OCI-LY3 (cell line): Measurements from ENCODE around the gene PARD3.

Experiments
- H2AFZ ChIP-seq: fragments of 200-600, 300-600 bp; shearing (Covaris generic); 2 replicates; pipeline ENCODE4 v1.6.0; 2014; ENCODE audit warnings: antibody characterized with exemption, low read depth, low read length
- H3K27ac ChIP-seq: fragments of 200-600, 300-600 bp; sonication (generic); 2 replicates; pipeline ENCODE4 v1.5.1; 2014; ENCODE audit warnings: mild to moderate bottlenecking, low read length, moderate library complexity, mixed read lengths
- H3K27me3 ChIP-seq: fragments of 200-600, 300-600 bp; sonication (generic); 2 replicates; pipeline ENCODE4 v1.6.1; 2014; ENCODE audit warnings: low read depth, low read length, mixed read lengths
- H3K36me3 ChIP-seq: fragments of 200-600, 300-600 bp; sonication (generic); replicated peaks from 2 replicates; pipeline ENCODE3; 2014; ENCODE audit warnings: low read depth, low read length, mixed read lengths
- H3K4me1 ChIP-seq: fragments of 300-600, 200-600 bp; sonication (generic); 2 replicates; pipeline ENCODE4 v1.6.1; 2014; ENCODE audit warnings: low read length, mixed read lengths
- H3K4me2 ChIP-seq: fragments of 200-600, 300-600 bp; sonication (generic); 2 replicates; pipeline ENCODE4 v1.6.1; 2014; ENCODE audit warnings: low read length, mixed read lengths
- H3K4me3 ChIP-seq: fragments of 300-600, 200-600 bp; sonication (generic); 2 replicates; pipeline ENCODE4 v1.5.1; 2014; ENCODE audit warnings: antibody characterized with exemption, mild to moderate bottlenecking, low read length, moderate library complexity
- H3K79me2 ChIP-seq: fragments of 300-600, 200-600 bp; shearing (Covaris generic); 2 replicates; pipeline ENCODE4 v1.6.1; 2014; ENCODE audit warnings: mild to moderate bottlenecking, low read length, mixed read lengths
- H3K9ac ChIP-seq: fragments of 300-600, 200-600 bp; shearing (Covaris generic); 2 replicates; pipeline ENCODE4 v1.6.0; 2014; ENCODE audit warnings: mild to moderate bottlenecking, low read length, moderate library complexity
- H3K9me3 ChIP-seq: fragments of 200-600, 300-600 bp; shearing (Covaris generic); 2 replicates; pipeline ENCODE4 v1.6.1; 2014; ENCODE audit warnings: low read length, mixed read lengths; ENCODE audit not compliant: insufficient read depth
- H4K20me1 ChIP-seq: fragments of 200-600, 300-600 bp; sonication (generic); 2 replicates; pipeline ENCODE4 v1.6.1; 2016; ENCODE audit warnings: low read length, mixed read lengths; ENCODE audit not compliant: insufficient read depth
- CTCF ChIP-seq: fragments of 200-600, 300-600 bp; sonication (generic); IDR thresholded peaks from 2 replicates; pipeline ENCODE4 v1.5.1; 2014; ENCODE audit warnings: antibody characterized with exemption, low read length, low read depth
- EZH2phosphoT487 ChIP-seq: fragments of 200-600 bp; shearing (Covaris generic); IDR thresholded peaks from 2 replicates; pipeline ENCODE4 v1.6.1; 2018; ENCODE audit warnings: antibody characterized with exemption, mixed run types, low read depth

PARD3 gene

GRCh38 chr10:34464591-34464990, 350.5 kb downstream of the PARD3 start:
- Histone ChIP-seq H3K9me3 (no peaks in the 10 kb centered on the region), H3K36me3 (no peaks in the 10 kb centered on the region), H2AFZ (no peak overlapping the region), H3K27me3 (no peaks in the 10 kb centered on the region), H3K9ac (no peak overlapping the region), H3K27ac (no peak overlapping the region), H3K4me1 (no peaks in the 10 kb centered on the region), H3K4me2 (no peak overlapping the region), H4K20me1 (no peaks in the 10 kb centered on the region), H3K4me3 (no peak overlapping the region), H3K79me2 (no peaks in the 10 kb centered on the region)
- no peak for TF ChIP-seq EZH2phosphoT487
- TF ChIP-seq CTCF: no peak

GRCh38 chr10:34464000-34464399, 351.1 kb downstream of the PARD3 start:
- H3K27ac ChIP-seq: no peak overlapping the region
- TF ChIP-seq EZH2phosphoT487 (no peak), CTCF (no peak)
- no peak overlapping the region for H3K4me2 ChIP-seq
- H3K9ac ChIP-seq: no peak overlapping the region
- H3K4me3 ChIP-seq: no peak overlapping the region
- no peaks in the 10 kb centered on the region for H4K20me1 ChIP-seq
- H3K9me3 ChIP-seq: no peaks in the 10 kb centered on the region
- H2AFZ ChIP-seq: no peak overlapping the region
- no peaks in the 10 kb centered on the region for H3K27me3 ChIP-seq
- H3K4me1 ChIP-seq: no peaks in the 10 kb centered on the region
- H3K79me2 ChIP-seq: no peaks in the 10 kb centered on the region
- no peaks in the 10 kb centered on the region for H3K36me3 ChIP-seq

- Histone ChIP-seq H3K27ac (no peak overlapping the region), H4K20me1 (no peaks in the 10 kb centered on the region), H3K79me2 (no peaks in the 10 kb centered on the region), H3K4me3 (no peak overlapping the region), H3K9me3 (no peaks in the 10 kb centered on the region), H2AFZ (no peak overlapping the region), H3K36me3 (no peaks in the 10 kb centered on the region), H3K27me3 (no peaks in the 10 kb centered on the region), H3K9ac (no peak overlapping the region), H3K4me2 (no peak overlapping the region), H3K4me1 (no peaks in the 10 kb centered on the region)
- TF ChIP-seq CTCF (no peak), EZH2phosphoT487 (no peak)
Observed at GRCh38 chr10:34462993-34463392, 352.1 kb downstream of the PARD3 start.

- H3K4me1 ChIP-seq: no peaks in the 10 kb centered on the region
- no peaks in the 10 kb centered on the region for H3K36me3 ChIP-seq
- H3K27me3 ChIP-seq: no peaks in the 10 kb centered on the region
- no peaks in the 10 kb centered on the region for H3K79me2 ChIP-seq
- H4K20me1 ChIP-seq: no peaks in the 10 kb centered on the region
- H3K4me2 ChIP-seq: no peak overlapping the region
- H2AFZ ChIP-seq: no peak overlapping the region
- no peak overlapping the region for H3K4me3 ChIP-seq
- TF ChIP-seq CTCF (no peak), EZH2phosphoT487 (no peak)
- no peak overlapping the region for H3K27ac ChIP-seq
- H3K9me3 ChIP-seq: no peaks in the 10 kb centered on the region
- H3K9ac ChIP-seq: no peak overlapping the region
Observed at GRCh38 chr10:34462056-34462455, 353.0 kb downstream of the PARD3 start.
